H1 (cell line): ENCODE results near the gene ACAD10.

Source experiments
- FOSL1 ChIP-seq: IDR thresholded peaks from 2 replicates; pipeline ENCODE4 v1.6.1; 2011; ENCODE audit warnings: mild to moderate bottlenecking, low read depth, low read length, moderate library complexity; ENCODE audit not compliant: insufficient read depth
- GABPA ChIP-seq: IDR thresholded peaks from 2 replicates; pipeline ENCODE4 v1.6.1; 2011; ENCODE audit warnings: mild to moderate bottlenecking, low read length, moderate library complexity, borderline replicate concordance; ENCODE audit not compliant: insufficient read depth
- GTF2F1 ChIP-seq: IDR thresholded peaks from 2 replicates; pipeline ENCODE4 v1.6.1; 2012; ENCODE audit warnings: low read depth, low read length, improper control_type of control experiment, borderline replicate concordance
- KDM1A ChIP-seq: fragments of 200-600, 300-600 bp; sonication (generic); IDR thresholded peaks from 2 replicates; pipeline ENCODE4 v1.7.1; 2016; ENCODE audit warnings: mild to moderate bottlenecking, low read length, borderline replicate concordance
- POLR2AphosphoS5 ChIP-seq: IDR thresholded peaks from 2 replicates; pipeline ENCODE4 v1.6.1; 2011; ENCODE audit warnings: low read depth, low read length
- RAD21 ChIP-seq, 2 experiments: IDR thresholded peaks in 1 of 2; conservative IDR thresholded peaks in 1 of 2; 2 replicates each; pipeline ENCODE4 v1.6.1; 2011; ENCODE audit warnings: low read depth in 2 of 2, low read length in 2 of 2, improper control_type of control experiment in 1 of 2, inconsistent platforms in 1 of 2, mild to moderate bottlenecking in 1 of 2, moderate library complexity in 1 of 2
- RFX5 ChIP-seq: IDR thresholded peaks from 2 replicates; pipeline ENCODE4 v1.6.1; 2011; ENCODE audit warnings: low read depth, low read length, improper control_type of control experiment, borderline replicate concordance
- SP1 ChIP-seq: IDR thresholded peaks from 2 replicates; pipeline ENCODE4 v1.6.1; 2011; ENCODE audit warnings: low read depth, low read length
- YY1 ChIP-seq: IDR thresholded peaks from 2 replicates; pipeline ENCODE4 v1.6.1; 2011; ENCODE audit warnings: low read depth, mild to moderate bottlenecking, low read length
- ZNF274 ChIP-seq: IDR thresholded peaks from 2 replicates; pipeline ENCODE4 v1.7.0; 2012; ENCODE audit warnings: low read length, borderline replicate concordance; ENCODE audit errors: extremely low read depth
- TF ChIP-seq, protein P1 (sequence below), 3 experiments: IDR thresholded peaks; 1 replicate in 2 of 3; 2 replicates in 1 of 3; pipeline versions ENCODE4 v1.5.1 to v1.6.1; 2011; ENCODE audit warnings: low read length in 3 of 3, mild to moderate bottlenecking in 3 of 3, inconsistent platforms in 2 of 3, low read depth in 1 of 3, moderate library complexity in 1 of 3; ENCODE audit not compliant: insufficient read depth in 1 of 3; ENCODE audit errors: control extremely low read depth in 1 of 3
- TF ChIP-seq, protein P2 (sequence below): IDR thresholded peaks from 2 replicates; pipeline ENCODE4 v1.6.1; 2011; ENCODE audit warnings: low read depth, mild to moderate bottlenecking, low read length; ENCODE audit not compliant: insufficient read depth
- TF ChIP-seq, protein P3 (sequence below): IDR thresholded peaks from 2 replicates; pipeline ENCODE4 v1.6.1; 2012; ENCODE audit warnings: inconsistent platforms

- TF ChIP-seq, protein P1, sequence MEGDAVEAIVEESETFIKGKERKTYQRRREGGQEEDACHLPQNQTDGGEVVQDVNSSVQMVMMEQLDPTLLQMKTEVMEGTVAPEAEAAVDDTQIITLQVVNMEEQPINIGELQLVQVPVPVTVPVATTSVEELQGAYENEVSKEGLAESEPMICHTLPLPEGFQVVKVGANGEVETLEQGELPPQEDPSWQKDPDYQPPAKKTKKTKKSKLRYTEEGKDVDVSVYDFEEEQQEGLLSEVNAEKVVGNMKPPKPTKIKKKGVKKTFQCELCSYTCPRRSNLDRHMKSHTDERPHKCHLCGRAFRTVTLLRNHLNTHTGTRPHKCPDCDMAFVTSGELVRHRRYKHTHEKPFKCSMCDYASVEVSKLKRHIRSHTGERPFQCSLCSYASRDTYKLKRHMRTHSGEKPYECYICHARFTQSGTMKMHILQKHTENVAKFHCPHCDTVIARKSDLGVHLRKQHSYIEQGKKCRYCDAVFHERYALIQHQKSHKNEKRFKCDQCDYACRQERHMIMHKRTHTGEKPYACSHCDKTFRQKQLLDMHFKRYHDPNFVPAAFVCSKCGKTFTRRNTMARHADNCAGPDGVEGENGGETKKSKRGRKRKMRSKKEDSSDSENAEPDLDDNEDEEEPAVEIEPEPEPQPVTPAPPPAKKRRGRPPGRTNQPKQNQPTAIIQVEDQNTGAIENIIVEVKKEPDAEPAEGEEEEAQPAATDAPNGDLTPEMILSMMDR (IDR thresholded peaks at IDR 0.05; ENCODE audit: control extremely low read depth in 1 of 3, insufficient read depth in 1 of 3, low read depth in 1 of 3, low read length in 3 of 3): no peak
- no peak for TF ChIP-seq RAD21 (IDR thresholded peaks at IDR 0.05 in 1 of 2, conservative IDR thresholded peaks at IDR 0.05 in 1 of 2; ENCODE audit: low read depth in 2 of 2, low read length in 2 of 2)
- TF ChIP-seq POLR2AphosphoS5: no peak
- no peak for TF ChIP-seq ZNF274
- TF ChIP-seq, protein P2, sequence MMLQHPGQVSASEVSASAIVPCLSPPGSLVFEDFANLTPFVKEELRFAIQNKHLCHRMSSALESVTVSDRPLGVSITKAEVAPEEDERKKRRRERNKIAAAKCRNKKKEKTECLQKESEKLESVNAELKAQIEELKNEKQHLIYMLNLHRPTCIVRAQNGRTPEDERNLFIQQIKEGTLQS: no peak
- TF ChIP-seq RFX5: no peak
- TF ChIP-seq SP1: no peak
- TF ChIP-seq, protein P3, sequence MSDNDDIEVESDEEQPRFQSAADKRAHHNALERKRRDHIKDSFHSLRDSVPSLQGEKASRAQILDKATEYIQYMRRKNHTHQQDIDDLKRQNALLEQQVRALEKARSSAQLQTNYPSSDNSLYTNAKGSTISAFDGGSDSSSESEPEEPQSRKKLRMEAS: no peak
- TF ChIP-seq GABPA: no peak
- TF ChIP-seq GTF2F1: no peak
- TF ChIP-seq KDM1A: no peak
- TF ChIP-seq YY1: no peak
- TF ChIP-seq FOSL1: no peak
Measured at GRCh38 chr12:111791507-111791906, 105.7 kb downstream of the ACAD10 start.
